IMR-90 (cell line): ENCODE data around the gene SDK1. TPM values are rescaled to one million over a fixed set of nuclear protein-coding genes. Genes with fewer than 3 reads are reported as not detected.

Experiments used
- ATAC-seq: fragments of 200-7000 bp; cut with Tn5 transposase; 2 replicates; pipeline ENCODE4 v1.9.1; 2020; ENCODE audit warnings: low read depth, mild to moderate bottlenecking, moderate library complexity
- BruUV-seq: library from RNA; stranded (reverse); fragments of 400-500 nt; replicated peaks from 2 replicates; lab custom pipeline; 2021; lab: Mats Ljungman, UMichigan
- CTCF ChIA-PET: fragments of 300-600 bp; formaldehyde crosslinking; extraction: SDS; loops from one replicate; lab custom pipeline; 2021; ENCODE audit warnings: antibody characterized with exemption; lab: Yijun Ruan, JAX
- POLR2A ChIA-PET: fragments of 300-600 bp; sonication (Branson Sonifier 250); formaldehyde crosslinking; loops from one replicate; lab custom pipeline; 2022; ENCODE audit warnings: antibody characterized with exemption; ENCODE audit not compliant: unreplicated experiment; lab: Charles Lee
- DNase-seq: peaks from one replicate; pipeline ENCODE4 v3.0.0; 2013
- H2AFZ ChIP-seq: replicated peaks from 2 replicates; pipeline ENCODE3; 2013; ENCODE audit warnings: low read length, mild to moderate bottlenecking; ENCODE audit not compliant: poor library complexity
- H2AK5ac ChIP-seq: 2 replicates; pipeline ENCODE4 v1.6.1; 2013; ENCODE audit warnings: low read depth, low read length, inconsistent platforms
- H2AK9ac ChIP-seq: replicated peaks from 2 replicates; pipeline ENCODE3; 2013; ENCODE audit warnings: mild to moderate bottlenecking, low read depth, low read length, moderate library complexity; ENCODE audit not compliant: poor library complexity
- H2BK120ac ChIP-seq: 2 replicates; pipeline ENCODE4 v1.6.1; 2013; ENCODE audit warnings: low read depth, low read length, inconsistent platforms
- H2BK15ac ChIP-seq: 3 replicates; pipeline ENCODE4 v1.6.1; 2013; ENCODE audit warnings: low read depth, low read length, inconsistent platforms
- H2BK20ac ChIP-seq: 2 replicates; pipeline ENCODE4 v1.6.1; 2013; ENCODE audit warnings: low read depth, mild to moderate bottlenecking, inconsistent platforms, low read length, moderate library complexity
- H2BK5ac ChIP-seq: 2 replicates; pipeline ENCODE4 v1.6.1; 2013; ENCODE audit warnings: mild to moderate bottlenecking, low read depth, low read length, inconsistent platforms; ENCODE audit not compliant: poor library complexity, severe bottlenecking
- H3K14ac ChIP-seq: replicated peaks from 2 replicates; pipeline ENCODE4 v1.6.1; 2013; ENCODE audit warnings: low read depth, low read length, inconsistent platforms
- H3K18ac ChIP-seq: 2 replicates; pipeline ENCODE4 v1.6.1; 2013; ENCODE audit warnings: low read depth, low read length, control low read depth
- H3K23ac ChIP-seq: 2 replicates; pipeline ENCODE4 v1.6.1; 2013; ENCODE audit warnings: low read depth, low read length, inconsistent platforms
- H3K27ac ChIP-seq: 2 replicates; pipeline ENCODE4 v1.5.1; 2013; ENCODE audit warnings: mild to moderate bottlenecking, control low read depth, low read length; ENCODE audit not compliant: insufficient read depth
- H3K27me3 ChIP-seq: 2 replicates; pipeline ENCODE4 v1.6.1; 2013; ENCODE audit warnings: low read length; ENCODE audit not compliant: control insufficient read depth, insufficient read depth
- H3K36me3 ChIP-seq: 2 replicates; pipeline ENCODE4 v1.6.1; 2013; ENCODE audit warnings: low read length, mixed read lengths; ENCODE audit not compliant: control insufficient read depth, insufficient read depth
- H3K4ac ChIP-seq: 2 replicates; pipeline ENCODE4 v1.6.1; 2013; ENCODE audit warnings: low read depth, low read length, inconsistent platforms
- H3K4me1 ChIP-seq: 2 replicates; pipeline ENCODE4 v1.6.1; 2013; ENCODE audit warnings: low read length, mixed read lengths; ENCODE audit not compliant: control insufficient read depth, insufficient read depth
- H3K4me2 ChIP-seq: 2 replicates; pipeline ENCODE4 v1.6.1; 2013; ENCODE audit warnings: low read depth, mild to moderate bottlenecking, control low read depth, low read length, moderate library complexity
- H3K4me3 ChIP-seq: 2 replicates; pipeline ENCODE4 v1.5.1; 2013; ENCODE audit warnings: low read depth, mild to moderate bottlenecking, control low read depth, low read length, moderate library complexity; ENCODE audit not compliant: insufficient read depth
- H3K56ac ChIP-seq: 2 replicates; pipeline ENCODE4 v1.6.1; 2013; ENCODE audit warnings: low read length, inconsistent platforms; ENCODE audit not compliant: insufficient read depth; ENCODE audit errors: extremely low read depth
- H3K79me1 ChIP-seq, 2 experiments: 2 replicates each; pipeline ENCODE4 v1.6.1; 2013; ENCODE audit warnings: low read length in 2 of 2, inconsistent platforms in 1 of 2, low read depth in 1 of 2
- H3K9ac ChIP-seq: 2 replicates; pipeline ENCODE4 v1.6.1; 2013; ENCODE audit warnings: low read depth, low read length, control low read depth
- H3K9me1 ChIP-seq: 2 replicates; pipeline ENCODE4 v1.6.1; 2013; ENCODE audit warnings: low read length, inconsistent platforms; ENCODE audit not compliant: insufficient read depth
- H3K9me3 ChIP-seq: 2 replicates; pipeline ENCODE4 v1.6.1; 2013; ENCODE audit warnings: low read length; ENCODE audit not compliant: control insufficient read depth, insufficient read depth
- H4K20me1 ChIP-seq: 2 replicates; pipeline ENCODE4 v1.6.1; 2013; ENCODE audit warnings: low read length, inconsistent platforms; ENCODE audit not compliant: insufficient read depth
- H4K5ac ChIP-seq: 2 replicates; pipeline ENCODE4 v1.6.1; 2013; ENCODE audit warnings: mild to moderate bottlenecking, low read depth, low read length, control low read depth
- H4K8ac ChIP-seq, 2 experiments: 2 replicates each; pipeline ENCODE4 v1.6.1; 2013; ENCODE audit warnings: low read depth in 2 of 2, low read length in 2 of 2, control low read depth in 1 of 2, inconsistent platforms in 1 of 2
- H4K91ac ChIP-seq: 2 replicates; pipeline ENCODE4 v1.6.1; 2013; ENCODE audit warnings: low read depth, low read length, inconsistent platforms; ENCODE audit not compliant: insufficient read depth
- BHLHE40 ChIP-seq: fragments of 150-350 bp; IDR thresholded peaks from 2 replicates; pipeline ENCODE4 v1.6.1; 2016; ENCODE audit warnings: mild to moderate bottlenecking, low read depth, low read length
- CEBPB ChIP-seq: IDR thresholded peaks from 2 replicates; pipeline ENCODE4 v1.6.1; 2012; ENCODE audit warnings: low read depth, low read length, improper control_type of control experiment
- CHD1 ChIP-seq: IDR thresholded peaks from 2 replicates; pipeline ENCODE4 v1.6.1; 2012; ENCODE audit warnings: low read depth, low read length, improper control_type of control experiment
- FOS ChIP-seq: fragments of 150-350 bp; IDR thresholded peaks from 2 replicates; pipeline ENCODE4 v1.6.1; 2016; ENCODE audit warnings: low read depth, low read length
- MAFK ChIP-seq: IDR thresholded peaks from 2 replicates; pipeline ENCODE4 v1.6.1; 2012; ENCODE audit warnings: low read depth, low read length, improper control_type of control experiment
- MAZ ChIP-seq: IDR thresholded peaks from 2 replicates; pipeline ENCODE4 v1.6.1; 2012; ENCODE audit warnings: low read depth, mild to moderate bottlenecking, low read length, improper control_type of control experiment, moderate library complexity, borderline replicate concordance
- MXI1 ChIP-seq: IDR thresholded peaks from 2 replicates; pipeline ENCODE4 v1.6.1; 2012; ENCODE audit warnings: low read depth, mild to moderate bottlenecking, low read length, moderate library complexity, borderline replicate concordance
- NFE2L2 ChIP-seq: fragments of 150-350 bp; IDR thresholded peaks from 2 replicates; pipeline ENCODE4 v1.6.1; 2016; ENCODE audit warnings: low read depth, mild to moderate bottlenecking, low read length
- POLR2A ChIP-seq: IDR thresholded peaks from 2 replicates; pipeline ENCODE4 v1.6.1; 2012; ENCODE audit warnings: mild to moderate bottlenecking, low read depth, low read length
- RAD21 ChIP-seq: IDR thresholded peaks from 2 replicates; pipeline ENCODE4 v1.6.1; 2012; ENCODE audit warnings: low read length, improper control_type of control experiment
- RCOR1 ChIP-seq: IDR thresholded peaks from 2 replicates; pipeline ENCODE4 v1.6.1; 2012; ENCODE audit warnings: mild to moderate bottlenecking, low read length, improper control_type of control experiment; ENCODE audit not compliant: insufficient replicate concordance
- RFX5 ChIP-seq: IDR thresholded peaks from 2 replicates; pipeline ENCODE4 v1.8.0; 2012; ENCODE audit warnings: low read depth, mild to moderate bottlenecking, low read length, moderate library complexity
- SMC3 ChIP-seq: fragments of 150-350 bp; IDR thresholded peaks from 2 replicates; pipeline ENCODE4 v1.6.1; 2016; ENCODE audit warnings: low read depth, mild to moderate bottlenecking, antibody characterized with exemption, low read length, moderate library complexity
- WGBS, 2 experiments: methylation state at CpG; one replicate each; pipeline versions ENCODE4 v1.1.5 to v1.1.7; 2013; ENCODE audit warnings: missing lambda C conversion rate in 2 of 2; ENCODE audit not compliant: insufficient read length in 1 of 2; ENCODE audit errors: extremely low coverage in 2 of 2; 5-methylcytosine and 5-hydroxymethylcytosine counted together
- dilution Hi-C: fragments of 300-500 bp; cut with HindIII; formaldehyde crosslinking; loops from one replicate; pipeline ENCODE4 v1.14.3; 2018; ENCODE audit warnings: low sequenced_read_pairs; ENCODE audit not compliant: unreplicated experiment
- in situ Hi-C: fragments of 300-500 bp; cut with MboI; formaldehyde crosslinking; loops from 3 replicates; pipeline ENCODE4 v1.14.3; 2019; ENCODE audit warnings: low sequenced_read_pairs, inconsistent platforms, mixed read lengths
- intact Hi-C: fragments of 100-400 bp; cut with micrococcal nuclease; formaldehyde crosslinking; loops from 2 replicates; pipeline ENCODE4 v1.10.0; 2022
- polyA plus RNA-seq, 3 experiments: library from polyadenylated mRNA; depleted of rRNA; stranded (reverse); fragments of >200 nt; gene quantifications; 2 replicates each; pipeline ENCODE4 v1.2.3, GENCODE V29; 2012; ENCODE audit warnings: low replicate concordance in 1 of 3
- total RNA-seq: library from RNA; depleted of rRNA; stranded (reverse); fragments of >200 nt; gene quantifications from 2 replicates; pipeline ENCODE4 v1.2.3, GENCODE V29; 2012
- TF ChIP-seq, protein P1 (sequence below): conservative IDR thresholded peaks from 2 replicates; pipeline ENCODE4 v1.5.1; 2012; ENCODE audit warnings: mild to moderate bottlenecking, low read depth, low read length, improper control_type of control experiment
- TF ChIP-seq, protein P2 (sequence below): fragments of 150-350 bp; IDR thresholded peaks from 2 replicates; pipeline ENCODE4 v1.6.1; 2016; ENCODE audit warnings: low read depth, mild to moderate bottlenecking, low read length, moderate library complexity, borderline replicate concordance
- TF ChIP-seq, protein P3 (sequence below): fragments of 150-350 bp; IDR thresholded peaks from 2 replicates; pipeline ENCODE4 v1.6.1; 2017; ENCODE audit warnings: mild to moderate bottlenecking, antibody characterized with exemption, low read length, low read depth

SDK1 gene
- total and polyA plus RNA-seq, 2 of the 4 experiments (the other 2 are of a cell fraction), result 1.5 to 1.6 TPM

DNA sequence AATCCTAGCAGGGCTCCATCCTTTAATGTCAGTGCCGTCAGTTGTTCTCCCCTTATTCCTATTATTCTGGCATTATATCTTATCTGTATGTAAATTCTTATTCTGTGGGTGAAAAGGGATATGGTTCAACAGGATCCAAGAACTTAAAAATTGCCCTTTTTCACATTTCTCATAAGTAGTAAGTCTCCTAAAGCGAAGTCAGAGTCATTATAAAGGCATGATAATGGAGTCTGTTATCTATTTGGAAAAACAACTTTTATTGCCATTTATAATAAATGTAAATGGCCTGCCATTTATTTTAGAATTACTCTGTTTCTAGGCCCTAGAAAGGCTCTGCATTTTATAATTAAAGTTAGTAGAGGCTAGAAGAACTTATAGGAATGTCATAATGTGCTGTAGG is 31.3 kb downstream of the SDK1 start:
- Histone ChIP-seq H3K9me3 (no peaks in the 10 kb centered on the region), H3K27ac (no peak overlapping the region), H3K9me1 (no peaks in the 10 kb centered on the region), H3K18ac (no peak overlapping the region), H3K23ac (no peak overlapping the region), H4K91ac (no peak overlapping the region), H3K4me3 (no peak overlapping the region), H3K14ac (no peak overlapping the region), H3K27me3 (no peaks in the 10 kb centered on the region), H2AFZ (no peak overlapping the region), H3K4me2 (no peak overlapping the region), H3K79me1 (no peaks in the 10 kb centered on the region), H2BK20ac (no peak overlapping the region), H4K8ac (no peak overlapping the region), H2AK9ac (no peak overlapping the region), H4K5ac (no peak overlapping the region), H3K56ac (no peak overlapping the region), H2AK5ac (no peak overlapping the region), H3K36me3 (no peaks in the 10 kb centered on the region), H3K4ac (no peak overlapping the region), H2BK5ac (no peak overlapping the region), H2BK120ac (no peak overlapping the region), H3K4me1 (no peaks in the 10 kb centered on the region), H2BK15ac (no peak overlapping the region), H3K9ac (no peak overlapping the region), H4K20me1 (no peaks in the 10 kb centered on the region)
- TF ChIP-seq RCOR1 (no peak), FOS (no peak), RFX5 (no peak), MAFK (no peak), MAZ (no peak), NFE2L2 (no peak), CHD1 (no peak), CEBPB (no peak), SMC3 (no peak), POLR2A (no peak), RAD21 (no peak), MXI1 (no peak), BHLHE40 (no peak)
- TF ChIP-seq, protein P1, sequence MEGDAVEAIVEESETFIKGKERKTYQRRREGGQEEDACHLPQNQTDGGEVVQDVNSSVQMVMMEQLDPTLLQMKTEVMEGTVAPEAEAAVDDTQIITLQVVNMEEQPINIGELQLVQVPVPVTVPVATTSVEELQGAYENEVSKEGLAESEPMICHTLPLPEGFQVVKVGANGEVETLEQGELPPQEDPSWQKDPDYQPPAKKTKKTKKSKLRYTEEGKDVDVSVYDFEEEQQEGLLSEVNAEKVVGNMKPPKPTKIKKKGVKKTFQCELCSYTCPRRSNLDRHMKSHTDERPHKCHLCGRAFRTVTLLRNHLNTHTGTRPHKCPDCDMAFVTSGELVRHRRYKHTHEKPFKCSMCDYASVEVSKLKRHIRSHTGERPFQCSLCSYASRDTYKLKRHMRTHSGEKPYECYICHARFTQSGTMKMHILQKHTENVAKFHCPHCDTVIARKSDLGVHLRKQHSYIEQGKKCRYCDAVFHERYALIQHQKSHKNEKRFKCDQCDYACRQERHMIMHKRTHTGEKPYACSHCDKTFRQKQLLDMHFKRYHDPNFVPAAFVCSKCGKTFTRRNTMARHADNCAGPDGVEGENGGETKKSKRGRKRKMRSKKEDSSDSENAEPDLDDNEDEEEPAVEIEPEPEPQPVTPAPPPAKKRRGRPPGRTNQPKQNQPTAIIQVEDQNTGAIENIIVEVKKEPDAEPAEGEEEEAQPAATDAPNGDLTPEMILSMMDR, result no peak
- TF ChIP-seq, protein P2, sequence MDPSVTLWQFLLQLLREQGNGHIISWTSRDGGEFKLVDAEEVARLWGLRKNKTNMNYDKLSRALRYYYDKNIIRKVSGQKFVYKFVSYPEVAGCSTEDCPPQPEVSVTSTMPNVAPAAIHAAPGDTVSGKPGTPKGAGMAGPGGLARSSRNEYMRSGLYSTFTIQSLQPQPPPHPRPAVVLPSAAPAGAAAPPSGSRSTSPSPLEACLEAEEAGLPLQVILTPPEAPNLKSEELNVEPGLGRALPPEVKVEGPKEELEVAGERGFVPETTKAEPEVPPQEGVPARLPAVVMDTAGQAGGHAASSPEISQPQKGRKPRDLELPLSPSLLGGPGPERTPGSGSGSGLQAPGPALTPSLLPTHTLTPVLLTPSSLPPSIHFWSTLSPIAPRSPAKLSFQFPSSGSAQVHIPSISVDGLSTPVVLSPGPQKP, result no peak
- TF ChIP-seq, protein P3, sequence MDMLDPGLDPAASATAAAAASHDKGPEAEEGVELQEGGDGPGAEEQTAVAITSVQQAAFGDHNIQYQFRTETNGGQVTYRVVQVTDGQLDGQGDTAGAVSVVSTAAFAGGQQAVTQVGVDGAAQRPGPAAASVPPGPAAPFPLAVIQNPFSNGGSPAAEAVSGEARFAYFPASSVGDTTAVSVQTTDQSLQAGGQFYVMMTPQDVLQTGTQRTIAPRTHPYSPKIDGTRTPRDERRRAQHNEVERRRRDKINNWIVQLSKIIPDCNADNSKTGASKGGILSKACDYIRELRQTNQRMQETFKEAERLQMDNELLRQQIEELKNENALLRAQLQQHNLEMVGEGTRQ, result no peak
- ATAC-seq (no peak), DNase-seq (no peak)
- no CpG with 5 or more reads among the region's 2 CpGs for WGBS, 2 experiments
- POLR2A ChIA-PET, result no interaction called here
- no TSS peak for BruUV-seq
- in situ Hi-C loops, result no loop called here
- CTCF ChIA-PET, result no interaction called here
- intact Hi-C loops, result no loop called here
- dilution Hi-C loops, result no loop called here
